NCI-H2081 treated with DMSO at 0.1 percent for 48 hours (cell line): ENCODE measurements around the gene RNASE4.

Source experiments
- DNase-seq: peaks from one replicate; lab custom pipeline; 2025; lab: John Stamatoyannopoulos, UW

The RNASE4 gene

GRCh38 chr14:20745571-20746358 is 61.4 kb downstream of the RNASE4 start, which contains the start of gene EDDM3A:
Gene EDDM3A (plus strand): TSS chr14:20745887. CDS start chr14:20747581, 1,694 bp downstream.
- DNase-seq: no peak

GRCh38 chr14:20746566-20746965 is 62.2 kb downstream of the RNASE4 start:
- DNase-seq: no peak

GRCh38 chr14:20748439-20748838 is 64.1 kb downstream of the RNASE4 start:
- DNase-seq: no peak

GRCh38 chr14:20750194-20750593 is 65.8 kb downstream of the RNASE4 start:
- DNase-seq: no peak
